GM19193 (cell line): Measurements from ENCODE around the gene TPM1.

ENCODE experiments used
- POLR2A ChIP-seq: IDR thresholded peaks from 4 replicates; pipeline ENCODE4 v1.6.1; 2011; ENCODE audit not compliant: insufficient read depth, insufficient read length; ENCODE audit errors: extremely low read depth

TPM1 gene

DNA sequence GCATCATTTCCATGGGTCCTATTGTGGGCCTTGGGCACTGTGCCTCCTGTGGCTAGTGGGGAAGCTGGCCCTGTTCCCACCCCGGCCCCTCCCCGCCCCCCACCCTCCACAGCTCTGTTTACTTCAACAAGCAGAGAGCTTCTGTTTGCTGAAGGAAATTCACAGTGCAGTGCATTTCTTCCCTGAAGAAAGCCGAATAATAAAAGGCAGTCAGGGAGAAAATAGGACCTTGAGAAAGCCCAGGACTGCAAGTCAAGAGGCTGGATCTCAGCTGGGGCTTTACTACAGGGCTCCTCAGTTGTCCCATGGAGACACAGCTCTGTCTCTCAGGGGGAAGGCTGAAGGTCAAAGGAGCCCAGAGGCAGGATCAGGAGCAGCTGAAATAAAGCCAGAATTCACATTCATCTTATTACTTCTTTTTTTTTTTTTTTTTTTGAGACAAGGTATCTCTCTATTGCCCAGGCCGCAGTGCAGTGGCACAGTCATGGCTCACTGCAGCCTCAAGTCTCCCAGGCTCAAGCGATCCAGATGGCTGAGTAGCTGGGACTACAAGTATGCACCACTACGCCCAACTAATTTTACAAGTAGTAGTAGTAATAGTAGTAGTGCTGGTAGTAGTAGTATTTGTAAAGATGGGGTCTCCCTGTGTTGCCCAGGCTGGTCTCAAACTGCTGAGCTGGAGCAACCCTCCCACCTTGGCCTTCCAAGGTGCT, 46.1 kb downstream of the TPM1 start:
- no peak for TF ChIP-seq POLR2A

DNA sequence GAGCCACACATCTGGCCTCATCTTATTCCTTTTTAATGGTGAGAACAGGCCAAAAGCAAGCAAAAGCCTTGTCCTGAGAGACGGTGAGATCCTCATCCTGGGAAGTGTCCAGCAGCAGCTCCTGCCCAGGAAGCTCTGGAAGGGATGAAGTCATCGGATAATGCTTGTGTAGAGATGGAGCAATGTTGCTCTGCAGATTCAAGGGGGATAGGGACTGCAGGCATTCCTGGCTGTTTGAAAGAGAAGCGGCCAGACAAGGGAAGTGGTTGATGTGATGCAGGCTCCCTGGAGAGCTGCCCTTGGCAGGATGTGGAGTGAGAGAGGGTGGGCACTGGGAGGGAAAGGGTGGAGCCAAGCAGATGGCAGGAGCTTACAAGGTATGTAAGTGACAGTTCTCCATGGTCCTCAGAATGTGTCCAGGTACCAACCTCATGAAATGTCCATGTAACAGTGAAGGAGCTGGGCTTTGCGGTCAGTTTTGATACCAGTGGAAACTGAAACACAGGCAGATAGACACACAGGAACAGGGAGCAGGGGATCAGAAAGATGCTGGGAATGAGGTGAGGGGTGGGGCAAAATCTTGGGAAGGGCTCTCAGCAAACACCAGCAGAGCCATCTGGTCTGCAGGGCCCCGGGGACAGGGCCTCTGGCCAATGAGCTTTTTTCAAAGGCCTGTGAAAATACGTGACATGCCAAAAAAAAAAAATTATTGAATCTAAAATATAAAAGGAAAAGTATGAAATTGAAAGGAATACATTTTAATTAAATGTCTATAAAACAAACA, 46.9 kb downstream of the TPM1 start:
- no peak for TF ChIP-seq POLR2A

GRCh38 chr15:63090472-63090871, 47.9 kb downstream of the TPM1 start:
- no peak for TF ChIP-seq POLR2A

GRCh38 chr15:63090887-63091286, 48.3 kb downstream of the TPM1 start:
- TF ChIP-seq POLR2A = no peak

GRCh38 chr15:63091679-63092446, 49.3 kb downstream of the TPM1 start:
- no peak for TF ChIP-seq POLR2A

DNA sequence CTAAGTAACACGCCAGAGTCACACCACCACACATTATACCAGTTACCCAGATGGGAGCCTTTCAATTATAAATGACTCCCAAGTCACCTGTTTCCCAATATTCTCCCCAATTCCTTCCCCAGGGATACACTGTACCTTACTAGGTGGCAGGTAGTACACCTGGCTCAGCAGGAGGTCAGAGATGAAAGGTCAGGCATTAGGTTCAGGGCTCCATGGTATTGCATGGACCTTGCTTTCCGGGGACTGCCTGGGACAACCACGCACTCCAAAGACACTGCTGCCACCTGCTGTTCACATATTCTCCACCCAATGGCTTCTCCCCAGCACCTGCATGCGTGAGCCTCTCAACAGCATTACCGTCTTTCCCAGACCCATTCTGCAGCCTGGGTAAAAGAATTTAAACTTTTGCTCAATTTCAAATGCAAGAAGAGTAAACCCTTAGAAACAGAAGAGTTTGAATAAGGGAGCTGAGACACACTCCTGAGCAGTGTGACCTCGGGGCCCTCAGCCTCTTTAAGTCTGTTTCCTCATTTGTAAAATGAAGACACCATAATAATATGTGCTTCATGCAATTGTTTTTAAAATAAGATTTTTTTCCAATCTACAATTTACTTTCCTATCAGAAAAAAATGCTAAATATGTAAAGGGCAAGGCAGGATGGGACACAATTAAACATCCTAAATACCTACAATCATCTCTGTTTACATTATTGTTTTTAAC, 51.1 kb downstream of the TPM1 start:
- no peak for TF ChIP-seq POLR2A

DNA sequence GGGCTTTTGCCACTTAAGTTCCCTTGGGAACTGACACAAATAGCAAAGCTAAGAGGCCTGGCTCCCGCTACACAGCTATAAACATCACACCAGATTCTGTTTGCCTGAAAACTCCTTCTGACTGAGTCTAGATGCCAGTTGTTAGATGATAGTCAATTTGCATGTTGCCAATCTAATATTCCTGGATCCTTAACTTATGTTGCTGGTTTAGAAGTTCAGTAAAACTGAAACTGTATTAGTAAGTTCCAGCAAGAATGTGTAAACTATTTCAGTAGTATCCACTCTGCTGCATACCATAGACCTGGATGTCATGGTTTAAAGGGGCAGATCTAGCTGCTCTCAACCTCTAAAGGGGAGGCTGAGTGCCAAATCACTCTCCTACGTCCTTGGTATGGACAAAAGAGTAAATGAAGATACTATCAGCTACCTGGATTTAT, 52.0 kb downstream of the TPM1 start:
- no peak for TF ChIP-seq POLR2A

DNA sequence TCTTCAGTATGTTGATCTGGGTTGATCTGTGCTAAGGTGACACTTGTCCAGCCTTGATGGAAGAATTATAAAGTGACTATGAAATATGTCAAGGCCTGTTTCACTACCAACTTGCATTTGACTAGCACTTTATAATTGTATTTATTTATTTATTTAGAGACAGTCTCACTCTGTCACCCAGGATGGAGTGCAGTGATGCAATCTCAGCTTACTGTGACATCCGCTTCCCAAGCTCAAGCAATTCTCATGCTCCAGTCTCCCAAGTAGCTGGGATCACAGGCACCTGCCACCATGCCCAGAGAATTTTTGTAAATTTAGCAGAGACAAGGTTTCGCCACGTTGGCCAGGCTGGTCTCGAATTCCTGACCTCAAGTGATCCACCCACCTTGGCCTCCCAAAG, 53.6 kb downstream of the TPM1 start:
- no peak for TF ChIP-seq POLR2A

DNA sequence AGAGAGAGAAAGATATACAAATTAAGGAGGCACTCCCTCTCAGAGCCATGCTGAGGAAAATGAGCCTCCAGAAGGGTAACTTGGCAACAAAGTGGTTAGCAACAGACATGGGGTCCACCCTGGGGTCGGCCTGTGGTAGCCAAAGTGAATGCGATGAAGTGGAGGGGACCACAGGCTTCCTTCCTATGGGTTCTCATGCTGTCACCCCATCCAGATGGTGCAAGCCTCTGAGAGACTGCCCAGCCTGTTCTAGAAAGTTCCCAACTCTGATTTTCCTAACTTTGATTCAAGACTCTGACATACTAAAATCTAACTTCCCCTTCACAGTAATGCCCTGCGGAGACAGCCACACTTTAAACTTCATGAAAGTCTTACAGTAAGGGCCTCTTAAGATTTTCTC, 60.9 kb downstream of the TPM1 start:
- TF ChIP-seq POLR2A = no peak

GRCh38 chr15:63104727-63105126, 62.2 kb downstream of the TPM1 start:
- no peak for TF ChIP-seq POLR2A

- TF ChIP-seq POLR2A = no peak
Measured at GRCh38 chr15:63107895-63108546, 65.5 kb downstream of the TPM1 start.

- TF ChIP-seq POLR2A = no peak
Measured at GRCh38 chr15:63109498-63109897, 67.0 kb downstream of the TPM1 start.

DNA sequence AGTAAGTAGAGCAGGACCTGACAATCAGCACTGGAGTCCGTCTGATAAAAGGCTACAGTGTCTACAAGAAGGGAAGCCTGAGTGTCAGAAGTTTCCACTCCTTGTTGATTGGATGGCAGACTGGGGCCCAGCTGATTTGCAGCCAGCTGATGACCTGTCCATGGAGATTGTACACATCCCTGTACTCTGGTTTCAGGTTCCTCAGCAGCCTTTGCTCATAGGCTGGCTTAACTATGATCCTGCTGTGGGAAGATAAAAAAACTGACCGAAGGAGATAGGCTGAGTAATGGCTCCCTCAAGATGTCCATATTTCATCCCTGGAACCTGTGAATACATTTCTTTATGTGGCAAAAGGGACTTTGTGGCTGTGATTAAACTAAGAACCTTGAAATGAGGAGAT, 67.4 kb downstream of the TPM1 start:
- no peak for TF ChIP-seq POLR2A

GRCh38 chr15:63110428-63111026, 68.0 kb downstream of the TPM1 start:
- TF ChIP-seq POLR2A = no peak

GRCh38 chr15:63111481-63111880, 68.9 kb downstream of the TPM1 start:
- TF ChIP-seq POLR2A = no peak

DNA sequence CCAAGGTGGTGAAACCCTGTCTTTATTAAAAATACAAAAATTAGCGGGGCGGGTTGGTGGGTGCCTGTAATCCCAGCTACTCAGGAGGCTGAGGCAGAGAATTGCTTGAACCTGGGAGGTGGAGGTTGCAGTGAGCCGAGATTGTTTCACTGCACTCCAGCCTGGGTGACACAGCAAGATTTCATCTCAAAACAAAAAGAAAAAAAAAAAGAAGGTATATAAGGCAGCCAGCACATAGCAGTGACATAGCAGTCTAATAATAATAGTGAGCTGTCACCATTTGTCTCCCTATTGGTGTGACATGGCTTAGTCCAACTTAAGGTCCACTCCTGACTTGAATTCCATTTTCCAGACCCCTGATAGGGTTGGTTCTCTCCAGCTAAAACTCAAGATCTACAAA, 70.3 kb downstream of the TPM1 start:
- no peak for TF ChIP-seq POLR2A
